Central memory CD8-positive, alpha-beta T cell (primary cell): Measurements from ENCODE around the gene TADA2B.

Experiments used
- ATAC-seq: fragments of 150-1000 bp; cut with Tn5 transposase; replicated peaks from 2 replicates; pipeline ENCODE4 v1.10.0; 2022; ENCODE audit warnings: mild to moderate bottlenecking, moderate FRiP score, moderate number of reproducible peaks; ENCODE audit not compliant: poor library complexity, severe bottlenecking; ENCODE audit errors: extremely low read depth
- DNase-seq, 2 donors: peaks; one replicate each; pipeline ENCODE4 v3.0.0; 2021; ENCODE audit warnings: low spot score in 2 of 2
- H3K27ac Mint-ChIP-seq: one replicate; pipeline ENCODE4 v1.8.0; 2022; ENCODE audit warnings: low read depth, mild to moderate bottlenecking, moderate library complexity, mixed read lengths
- H3K27me3 Mint-ChIP-seq: one replicate; pipeline ENCODE4 v1.8.0; 2022; ENCODE audit warnings: mixed read lengths
- H3K36me3 Mint-ChIP-seq: one replicate; pipeline ENCODE4 v1.8.0; 2022; ENCODE audit warnings: mild to moderate bottlenecking, moderate library complexity, mixed read lengths; ENCODE audit not compliant: insufficient read depth
- H3K4me1 Mint-ChIP-seq: one replicate; pipeline ENCODE4 v1.8.0; 2022; ENCODE audit warnings: mixed read lengths
- H3K4me3 Mint-ChIP-seq: one replicate; pipeline ENCODE4 v1.8.0; 2022; ENCODE audit warnings: mild to moderate bottlenecking, moderate library complexity, mixed read lengths
- H3K9me3 Mint-ChIP-seq: one replicate; pipeline ENCODE4 v1.8.0; 2022; ENCODE audit warnings: mixed read lengths

Gene TADA2B

DNA sequence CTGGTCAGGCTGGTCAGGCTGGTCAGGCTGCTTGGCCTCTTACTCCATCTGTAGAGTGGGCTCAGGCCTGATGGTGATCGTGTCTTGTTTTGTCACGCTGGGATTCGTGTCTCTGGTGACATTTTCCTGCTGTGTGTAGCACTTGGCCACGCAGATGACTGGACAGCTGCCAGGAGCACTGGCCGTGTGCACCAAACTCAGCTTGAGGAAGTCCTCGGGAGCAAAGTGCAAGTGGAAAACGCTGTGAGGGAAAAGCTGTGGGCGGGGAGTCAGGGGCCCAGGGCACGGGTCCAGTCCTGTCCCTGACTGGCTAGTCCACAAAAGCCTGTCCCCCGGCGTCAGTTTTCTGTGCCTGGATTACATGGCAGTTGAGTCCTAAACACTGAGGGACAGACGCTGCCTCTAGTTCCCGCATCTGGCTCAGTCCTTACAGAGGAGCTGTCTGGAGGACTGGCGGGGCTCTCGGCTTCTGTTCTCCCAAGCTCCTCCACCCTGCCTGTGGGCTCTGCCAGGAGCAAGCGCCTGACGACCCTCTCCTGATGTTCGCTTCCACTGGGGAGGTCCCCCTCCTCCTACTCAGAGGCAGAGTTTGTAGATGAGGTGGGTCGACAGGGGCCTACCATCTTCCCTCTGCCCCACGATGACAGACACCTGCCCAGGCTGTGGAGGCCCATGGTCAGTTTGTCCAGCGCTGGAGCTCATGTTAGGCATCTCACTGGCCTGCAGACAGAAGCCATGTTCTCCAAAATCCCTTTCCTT lies 60.6 kb downstream of the TADA2B start:
- H3K9me3 Mint-ChIP-seq: no peaks in the 10 kb centered on the region
- peaks cover 4% of the 10 kb centered on the region for H3K36me3 Mint-ChIP-seq
- ATAC-seq: no peak
- peak overlapping the region; percentile 80 for H3K27ac Mint-ChIP-seq
- no peaks in the 10 kb centered on the region for H3K27me3 Mint-ChIP-seq
- DNase-seq: no peak
- H3K4me3 Mint-ChIP-seq: peak overlapping the region; percentile 83
- peaks cover 18% of the 10 kb centered on the region for H3K4me1 Mint-ChIP-seq

DNA sequence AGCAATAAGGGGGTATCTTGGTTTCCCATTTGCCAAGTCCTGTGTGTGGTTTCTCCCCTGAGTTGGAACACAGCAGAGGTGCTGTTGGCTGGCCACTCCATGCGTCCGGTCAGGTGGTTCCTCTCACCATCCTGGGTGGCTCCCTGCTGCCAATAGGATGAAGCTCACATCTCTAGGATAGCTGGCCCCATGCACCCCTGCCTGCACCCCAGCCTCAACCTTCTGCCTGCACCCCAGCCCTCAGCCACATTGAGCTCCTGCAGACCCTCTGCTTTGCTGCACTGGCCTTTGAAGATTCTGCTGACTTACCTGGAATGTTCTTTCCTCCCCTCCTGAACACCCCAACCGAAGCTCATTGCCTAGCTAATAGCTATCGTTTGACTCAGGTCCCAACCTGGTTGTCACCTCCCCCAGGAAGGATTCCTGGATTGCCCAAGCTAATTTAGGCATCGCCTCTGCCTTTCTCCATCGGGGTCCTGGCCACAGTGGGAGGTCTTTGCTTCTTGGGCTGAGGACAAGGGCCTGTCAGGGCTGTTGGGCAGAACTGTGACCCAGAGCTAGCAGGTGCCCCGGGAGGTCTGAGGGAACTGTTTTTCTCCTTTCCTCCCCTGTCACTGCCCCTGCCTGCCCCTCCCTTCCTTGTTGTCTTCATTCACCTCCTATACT lies 61.3 kb downstream of the TADA2B start:
- H3K36me3 Mint-ChIP-seq: peaks cover 4% of the 10 kb centered on the region
- no peak for ATAC-seq
- peaks cover 18% of the 10 kb centered on the region for H3K4me1 Mint-ChIP-seq
- H3K27ac Mint-ChIP-seq: no peak overlapping the region
- peak overlapping the region; percentile 22 for H3K4me3 Mint-ChIP-seq
- no peaks in the 10 kb centered on the region for H3K27me3 Mint-ChIP-seq
- no peaks in the 10 kb centered on the region for H3K9me3 Mint-ChIP-seq
- DNase-seq: no peak

GRCh38 chr4:7105276-7105675 lies 62.1 kb downstream of the TADA2B start:
- peaks cover 18% of the 10 kb centered on the region for H3K4me1 Mint-ChIP-seq
- no peaks in the 10 kb centered on the region for H3K27me3 Mint-ChIP-seq
- no peaks in the 10 kb centered on the region for H3K9me3 Mint-ChIP-seq
- H3K4me3 Mint-ChIP-seq: no peak overlapping the region
- no peak for DNase-seq
- H3K36me3 Mint-ChIP-seq: peaks cover 4% of the 10 kb centered on the region
- no peak for ATAC-seq
- no peak overlapping the region for H3K27ac Mint-ChIP-seq

DNA sequence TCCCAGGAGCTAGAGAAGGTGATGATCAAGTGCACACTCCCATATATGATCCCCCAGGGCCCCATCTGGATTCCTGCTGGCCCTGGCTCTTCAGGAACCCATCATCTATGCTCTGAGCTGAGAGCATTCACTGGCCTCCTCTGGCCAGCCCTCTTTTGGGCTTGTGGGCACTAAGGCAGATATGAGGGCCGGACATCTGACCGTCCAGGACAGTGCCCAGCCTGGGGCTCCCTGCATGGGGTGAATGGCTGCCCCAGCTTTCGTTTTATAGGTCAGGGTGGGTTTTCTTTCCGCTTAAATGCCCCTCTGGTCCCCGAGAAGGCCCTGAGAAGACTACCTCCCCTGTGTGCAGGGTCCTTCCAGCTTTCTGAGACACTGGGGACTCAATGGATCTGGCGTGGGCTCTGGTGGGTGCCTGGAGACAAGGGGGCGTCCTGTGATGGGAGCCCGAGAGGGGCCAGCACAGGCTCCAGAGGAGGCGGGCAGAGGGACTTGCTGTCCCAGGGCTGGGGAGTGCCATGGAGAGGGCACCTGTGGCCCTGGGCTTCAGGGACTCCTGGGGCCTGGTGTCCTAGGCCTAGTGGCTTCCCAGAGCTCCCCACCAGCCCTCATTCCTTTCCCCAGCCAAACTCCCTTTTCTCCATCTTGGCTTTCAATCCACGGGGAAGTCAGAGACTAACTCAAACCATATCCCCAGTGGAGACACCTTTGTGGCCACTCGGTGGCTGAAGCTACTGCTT lies 64.2 kb downstream of the TADA2B start:
- Mint-ChIP-seq H3K27ac (no peak overlapping the region), H3K36me3 (peaks cover 6% of the 10 kb centered on the region), H3K27me3 (no peaks in the 10 kb centered on the region), H3K9me3 (no peaks in the 10 kb centered on the region), H3K4me3 (no peak overlapping the region), H3K4me1 (peaks cover 10% of the 10 kb centered on the region)
- no peak for ATAC-seq
- DNase-seq: no peak
